HL-60 (cell line): ENCODE results near the gene TENM3.

ENCODE experiments used
- POLR2AphosphoS5 ChIP-seq: IDR thresholded peaks from 2 replicates; pipeline ENCODE4 v1.6.1; 2012; ENCODE audit warnings: low read depth
- TF ChIP-seq, protein P1 (sequence below): IDR thresholded peaks from 2 replicates; pipeline ENCODE4 v1.6.1; 2012; ENCODE audit warnings: low read depth; ENCODE audit not compliant: insufficient replicate concordance
- TF ChIP-seq, protein P2 (sequence below): IDR thresholded peaks from one replicate; pipeline ENCODE4 v1.5.1; 2011; ENCODE audit warnings: low read length, control low read depth, inconsistent platforms; ENCODE audit not compliant: insufficient read depth

DNA sequence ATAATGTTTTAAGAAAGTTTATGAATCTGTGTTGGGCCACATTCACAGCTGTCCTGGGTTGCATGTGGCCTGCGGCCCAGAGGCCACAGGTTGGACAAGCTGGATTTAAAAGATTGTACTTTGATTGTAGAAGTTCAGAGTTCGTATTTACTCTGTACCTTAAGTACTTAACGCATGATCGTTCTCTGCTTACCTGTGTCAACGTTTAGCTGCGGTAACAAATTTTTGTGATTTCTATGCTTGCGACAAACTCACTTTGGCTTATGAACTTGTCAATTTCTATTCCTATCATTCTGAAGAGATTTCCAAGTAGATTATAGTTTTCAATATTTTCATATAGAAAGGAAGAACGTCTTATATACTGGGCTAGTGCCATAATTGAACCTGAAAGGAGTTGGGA lies 285.6 kb downstream of the TENM3 start:
- TF ChIP-seq, protein P1, sequence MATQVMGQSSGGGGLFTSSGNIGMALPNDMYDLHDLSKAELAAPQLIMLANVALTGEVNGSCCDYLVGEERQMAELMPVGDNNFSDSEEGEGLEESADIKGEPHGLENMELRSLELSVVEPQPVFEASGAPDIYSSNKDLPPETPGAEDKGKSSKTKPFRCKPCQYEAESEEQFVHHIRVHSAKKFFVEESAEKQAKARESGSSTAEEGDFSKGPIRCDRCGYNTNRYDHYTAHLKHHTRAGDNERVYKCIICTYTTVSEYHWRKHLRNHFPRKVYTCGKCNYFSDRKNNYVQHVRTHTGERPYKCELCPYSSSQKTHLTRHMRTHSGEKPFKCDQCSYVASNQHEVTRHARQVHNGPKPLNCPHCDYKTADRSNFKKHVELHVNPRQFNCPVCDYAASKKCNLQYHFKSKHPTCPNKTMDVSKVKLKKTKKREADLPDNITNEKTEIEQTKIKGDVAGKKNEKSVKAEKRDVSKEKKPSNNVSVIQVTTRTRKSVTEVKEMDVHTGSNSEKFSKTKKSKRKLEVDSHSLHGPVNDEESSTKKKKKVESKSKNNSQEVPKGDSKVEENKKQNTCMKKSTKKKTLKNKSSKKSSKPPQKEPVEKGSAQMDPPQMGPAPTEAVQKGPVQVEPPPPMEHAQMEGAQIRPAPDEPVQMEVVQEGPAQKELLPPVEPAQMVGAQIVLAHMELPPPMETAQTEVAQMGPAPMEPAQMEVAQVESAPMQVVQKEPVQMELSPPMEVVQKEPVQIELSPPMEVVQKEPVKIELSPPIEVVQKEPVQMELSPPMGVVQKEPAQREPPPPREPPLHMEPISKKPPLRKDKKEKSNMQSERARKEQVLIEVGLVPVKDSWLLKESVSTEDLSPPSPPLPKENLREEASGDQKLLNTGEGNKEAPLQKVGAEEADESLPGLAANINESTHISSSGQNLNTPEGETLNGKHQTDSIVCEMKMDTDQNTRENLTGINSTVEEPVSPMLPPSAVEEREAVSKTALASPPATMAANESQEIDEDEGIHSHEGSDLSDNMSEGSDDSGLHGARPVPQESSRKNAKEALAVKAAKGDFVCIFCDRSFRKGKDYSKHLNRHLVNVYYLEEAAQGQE: no peak
- no peak for TF ChIP-seq POLR2AphosphoS5
- TF ChIP-seq, protein P2, sequence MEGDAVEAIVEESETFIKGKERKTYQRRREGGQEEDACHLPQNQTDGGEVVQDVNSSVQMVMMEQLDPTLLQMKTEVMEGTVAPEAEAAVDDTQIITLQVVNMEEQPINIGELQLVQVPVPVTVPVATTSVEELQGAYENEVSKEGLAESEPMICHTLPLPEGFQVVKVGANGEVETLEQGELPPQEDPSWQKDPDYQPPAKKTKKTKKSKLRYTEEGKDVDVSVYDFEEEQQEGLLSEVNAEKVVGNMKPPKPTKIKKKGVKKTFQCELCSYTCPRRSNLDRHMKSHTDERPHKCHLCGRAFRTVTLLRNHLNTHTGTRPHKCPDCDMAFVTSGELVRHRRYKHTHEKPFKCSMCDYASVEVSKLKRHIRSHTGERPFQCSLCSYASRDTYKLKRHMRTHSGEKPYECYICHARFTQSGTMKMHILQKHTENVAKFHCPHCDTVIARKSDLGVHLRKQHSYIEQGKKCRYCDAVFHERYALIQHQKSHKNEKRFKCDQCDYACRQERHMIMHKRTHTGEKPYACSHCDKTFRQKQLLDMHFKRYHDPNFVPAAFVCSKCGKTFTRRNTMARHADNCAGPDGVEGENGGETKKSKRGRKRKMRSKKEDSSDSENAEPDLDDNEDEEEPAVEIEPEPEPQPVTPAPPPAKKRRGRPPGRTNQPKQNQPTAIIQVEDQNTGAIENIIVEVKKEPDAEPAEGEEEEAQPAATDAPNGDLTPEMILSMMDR: no peak
